Stomach (tissue), 9 donors: ENCODE measurements around the gene MST1. TPM values are rescaled to one million over a fixed set of nuclear protein-coding genes. Genes with fewer than 3 reads are reported as not detected.

Experiments used
- DNase-seq, 2 donors: peaks; one replicate each; pipeline versions ENCODE4 v3.0.0 to v3.0.0-alpha.2; 2013 to 2019
- H3K27ac ChIP-seq, 5 donors: fragments of 200-600 bp in 4 of 5; sonication (generic) in 4 of 5; one replicate each; pipeline ENCODE4 v1.5.1; 2013 to 2019; ENCODE audit warnings: mild to moderate bottlenecking in 1 of 5, moderate library complexity in 1 of 5
- H3K27me3 ChIP-seq, 3 donors: fragments of 200-600 bp; sonication (generic); one replicate each; pipeline ENCODE4 v1.5.1; 2017 to 2019; ENCODE audit warnings: mixed run types in 1 of 3
- H3K36me3 ChIP-seq, 4 donors: fragments of 200-600 bp; sonication (generic); 1 replicate in 3 of 4; 2 replicates in 1 of 4; pipeline ENCODE4 v1.5.1; 2016 to 2019
- H3K4me1 ChIP-seq, 4 donors: fragments of 200-600 bp; sonication (generic); one replicate each; pipeline ENCODE4 v1.5.1; 2016 to 2019
- H3K4me3 ChIP-seq, 4 donors: fragments of 200-600 bp; sonication (generic) in 3 of 4; one replicate each; pipeline ENCODE4 v1.5.1; 2016 to 2019; ENCODE audit warnings: mild to moderate bottlenecking in 1 of 4
- H3K9me3 ChIP-seq, 4 donors: fragments of 200-600 bp; sonication (generic); one replicate each; pipeline ENCODE4 v1.5.1; 2016 to 2019
- CTCF ChIP-seq, 7 experiments: fragments of 450-650 bp in 4 of 7; fragments of 200-600 bp in 3 of 7; sonication (generic) in 3 of 7; IDR thresholded peaks; one replicate each; pipeline ENCODE4 v1.5.1; 2016 to 2019; ENCODE audit warnings: antibody characterized with exemption in 7 of 7, control low read depth in 2 of 7, mild to moderate bottlenecking in 1 of 7
- EP300 ChIP-seq: sonication (generic); formaldehyde crosslinking; IDR thresholded peaks from one replicate; pipeline ENCODE4 v1.6.1; 2017; ENCODE audit warnings: antibody characterized with exemption
- POLR2A ChIP-seq, 4 donors: fragments of 450-650 bp; IDR thresholded peaks; one replicate each; pipeline ENCODE4 v1.6.1; 2016; ENCODE audit warnings: antibody characterized with exemption in 4 of 4, control low read depth in 2 of 4, mild to moderate bottlenecking in 1 of 4, moderate library complexity in 1 of 4
- POLR2AphosphoS5 ChIP-seq, 3 donors: sonication (generic); formaldehyde crosslinking; IDR thresholded peaks; one replicate each; pipeline ENCODE4 v1.6.1; 2016; ENCODE audit warnings: antibody characterized with exemption in 3 of 3
- WGBS, 5 donors: extraction: QIAGEN DNeasy Blood & Tissue Kit in 3 of 5; methylation state at CpG; one replicate each; pipeline versions ENCODE4 v1.1.5 to v1.1.7; 2013 to 2018; 5-methylcytosine and 5-hydroxymethylcytosine counted together
- intact Hi-C: fragments of 100-400 bp; cut with DNase I; formaldehyde crosslinking; loops from one replicate; pipeline ENCODE4 v1.15.1; 2023; ENCODE audit warnings: low total_unique reads
- polyA plus RNA-seq, 3 donors: library from polyadenylated mRNA; stranded (reverse); fragments of 200-250 nt; gene quantifications; one replicate each; pipeline ENCODE4 v1.2.3, GENCODE V29; 2013
- total RNA-seq, 5 donors: library from RNA; depleted of rRNA; stranded (reverse); fragments of >200 nt; gene quantifications; one replicate each; pipeline versions ENCODE4 v1.1.0 to v1.2.3, GENCODE V29; 2014 to 2016
- donor health status: healthy with polysubstance abuse.
- donor health status: Bipolar disorder and iron deficiency.
- donor health status: healthy.

The MST1 gene
- total and polyA plus RNA-seq, 8 donors: 6.7 to 172 (median 19.7) TPM

GRCh38 chr3:49673715-49674496 lies 15.4 kb downstream of the MST1 start, which contains the start of gene APEH:
Gene APEH, plus strand, starts transcription at chr3:49674351. Its CDS starts 51 bp downstream, at chr3:49674402.
- Histone ChIP-seq H3K4me1 (peaks cover 19 to 49% (median 36%) of the 10 kb centered on the region in 4 donors), H3K4me3 (peak within 1 kb of the TSS; percentile 81 to 95 (median 90)), H3K36me3 (peaks cover 31 to 37% (median 35%) of the 10 kb centered on the region in 4 donors), H3K27ac (peak within 1 kb of the TSS; percentile 87 to 96 (median 93)), H3K27me3 (no peaks in the 10 kb centered on the region), H3K9me3 (no peaks in the 10 kb centered on the region)
- TF ChIP-seq POLR2A (IDR thresholded peaks at IDR 0.05): peak in 1 of 4 donors; percentile 62
- no peak for TF ChIP-seq EP300
- peak; percentile 42 to 91 (median 89) for TF ChIP-seq POLR2AphosphoS5 (IDR thresholded peaks at IDR 0.05)
- TF ChIP-seq CTCF (IDR thresholded peaks at IDR 0.05): no peak
- DNase-seq: peak; percentile 98
- WGBS, 5 donors: 0 to 1% (median 1%) methylated on average over 35 to 71 of the region's 71 CpGs
- intact Hi-C loops: no loop called here

- H3K4me3 ChIP-seq: peak overlapping the region; percentile 81 to 95 (median 90)
- no peak for DNase-seq
- intact Hi-C loops: no loop called here
- H3K27ac ChIP-seq: peak overlapping the region; percentile 87 to 96 (median 93)
- TF ChIP-seq EP300: no peak
- no peak for TF ChIP-seq POLR2A (IDR thresholded peaks at IDR 0.05)
- TF ChIP-seq POLR2AphosphoS5 (IDR thresholded peaks at IDR 0.05): no peak
- no peak for TF ChIP-seq CTCF (IDR thresholded peaks at IDR 0.05)
- peaks cover 24 to 31% (median 28%) of the 10 kb centered on the region in 4 donors for H3K36me3 ChIP-seq
- H3K27me3 ChIP-seq: no peaks in the 10 kb centered on the region
- WGBS, 5 donors: 15 to 26% (median 19%) methylated on average over 14 to 17 of the region's 17 CpGs
- H3K9me3 ChIP-seq: no peaks in the 10 kb centered on the region
- peaks cover 19 to 55% (median 40%) of the 10 kb centered on the region in 4 donors for H3K4me1 ChIP-seq
Observed at GRCh38 chr3:49673121-49673714, 16.1 kb downstream of the MST1 start.

- TF ChIP-seq CTCF (IDR thresholded peaks at IDR 0.05) (peak in 6 of 7 experiments; percentile 40 to 93 (median 82)), EP300 (no peak), POLR2A (IDR thresholded peaks at IDR 0.05) (no peak), POLR2AphosphoS5 (IDR thresholded peaks at IDR 0.05) (peak in 1 of 3 donors; percentile 36)
Observed at GRCh38 chr3:49671291-49672288, 17.7 kb downstream of the MST1 start.

More at GRCh38 chr3:49671291-49672288, 17.7 kb downstream of the MST1 start:
- Histone ChIP-seq H3K36me3 (peaks cover 9 to 14% (median 12%) of the 10 kb centered on the region in 4 donors), H3K9me3 (no peaks in the 10 kb centered on the region), H3K27me3 (peaks cover 0 to 6% (median 0%) of the 10 kb centered on the region in 3 donors), H3K4me1 (peaks cover 19 to 52% (median 38%) of the 10 kb centered on the region in 4 donors), H3K27ac (peak overlapping the region in 1 of 5 donors; percentile 2), H3K4me3 (no peak overlapping the region)
- peak; percentile 81 to 91 for DNase-seq
- intact Hi-C loops: no loop called here
- WGBS, 5 donors: 29 to 37% (median 33%) methylated on average over 10 to 11 of the region's 11 CpGs
